ENCODE data around the gene RASGEF1C.

The RASGEF1C gene

GRCh38 chr5:180081481-180081880 is 127.5 kb downstream of the RASGEF1C start:
- DNase-seq (ENCODE audit: low read depth) = no peak

DNA sequence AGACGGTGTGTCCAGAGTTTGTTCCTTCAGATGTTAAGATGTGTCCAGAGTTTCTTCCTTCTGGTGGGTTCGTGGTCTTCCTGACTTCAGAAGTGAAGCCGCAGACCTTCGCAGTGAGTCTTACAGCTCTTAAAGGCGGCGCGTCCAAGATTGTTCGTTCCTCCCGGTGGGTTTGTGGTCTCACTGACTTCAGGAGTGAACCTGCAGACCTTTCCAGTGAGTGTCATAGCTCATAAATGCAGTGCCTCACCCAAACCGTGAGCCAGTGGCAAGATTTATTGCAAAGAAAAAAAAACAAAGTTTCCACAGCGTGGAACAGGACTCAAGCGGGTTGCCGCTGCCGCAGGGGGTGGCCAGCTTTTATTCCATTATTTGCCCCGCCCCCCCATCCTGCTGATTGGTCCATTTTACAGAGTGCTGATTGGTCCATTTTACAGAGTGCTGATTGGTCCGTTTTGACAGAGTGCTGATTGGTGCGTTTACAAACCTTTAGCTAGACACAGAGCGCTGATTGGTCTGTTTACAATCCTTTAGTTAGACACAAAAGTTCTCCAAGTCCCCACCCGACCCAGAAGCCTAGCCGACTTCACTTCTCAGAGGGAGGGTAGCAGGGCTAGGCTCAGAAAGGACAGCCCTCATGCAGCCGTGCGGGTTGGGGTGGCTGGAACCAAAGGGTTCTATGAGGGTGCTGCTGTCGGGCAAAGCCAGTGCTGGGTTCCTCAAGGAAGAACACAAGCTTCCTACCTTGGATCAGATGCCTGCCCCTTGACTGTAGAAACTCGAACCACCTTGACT is 128.3 kb downstream of the RASGEF1C start:
- DNase-seq (ENCODE audit: low read depth) = no peak

- no peak for DNase-seq (ENCODE audit: low read depth)
These were observed 129.1 kb downstream of the RASGEF1C start for GRCh38 chr5:180079702-180080466.

DNA sequence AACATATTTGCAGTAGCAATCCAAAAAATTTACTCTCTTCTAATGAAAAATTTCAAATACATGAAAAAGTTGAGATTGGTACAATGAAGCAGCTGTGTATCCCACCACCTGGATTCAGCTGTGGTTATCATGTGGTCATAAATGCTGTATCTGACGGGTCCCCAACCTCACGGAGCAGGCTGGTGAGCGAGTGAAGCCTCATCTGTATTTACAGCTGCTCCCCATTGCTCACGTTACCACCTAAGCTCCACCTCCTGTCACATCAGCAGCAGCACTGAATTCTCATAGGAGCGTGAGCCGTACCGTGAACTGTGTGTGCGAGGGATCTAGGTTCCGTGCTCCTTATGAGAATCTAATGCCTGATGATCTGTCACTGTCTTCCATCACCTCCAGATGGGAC is 130.7 kb downstream of the RASGEF1C start:
- DNase-seq (ENCODE audit: low read depth) = no peak

DNA sequence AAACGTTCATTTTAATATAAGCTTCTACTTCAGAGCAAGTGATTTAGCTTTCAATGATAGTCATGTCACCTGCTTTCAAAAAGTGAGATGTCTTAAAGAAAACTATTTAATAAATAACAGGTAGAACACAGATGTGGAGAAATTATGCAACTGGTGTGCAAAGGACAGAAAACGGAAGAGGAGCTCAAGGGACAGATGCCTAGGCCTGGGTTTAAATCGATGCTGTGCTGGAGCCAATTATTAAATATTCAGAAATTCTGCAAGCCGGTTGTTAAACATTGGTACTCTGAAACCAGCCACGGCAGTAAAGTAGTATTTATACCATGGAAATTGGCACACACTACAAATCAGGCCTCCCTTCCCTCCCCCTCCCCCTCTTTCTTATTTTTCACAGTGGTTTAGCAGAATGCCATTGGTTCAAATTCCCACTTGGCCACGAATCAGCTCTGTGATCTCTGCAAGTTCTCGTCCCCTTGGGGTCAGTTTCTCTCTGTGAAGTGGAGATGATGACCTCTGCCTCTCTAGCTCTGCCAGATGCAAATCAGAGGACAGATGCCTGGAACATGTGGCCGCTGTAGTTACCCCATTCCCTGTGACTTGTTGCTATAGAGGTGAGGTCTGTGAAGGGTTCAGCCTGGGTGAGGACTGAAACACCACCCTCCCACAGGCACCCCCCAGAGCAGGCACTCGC is 131.3 kb downstream of the RASGEF1C start:
- no peak for DNase-seq (ENCODE audit: low read depth)

DNA sequence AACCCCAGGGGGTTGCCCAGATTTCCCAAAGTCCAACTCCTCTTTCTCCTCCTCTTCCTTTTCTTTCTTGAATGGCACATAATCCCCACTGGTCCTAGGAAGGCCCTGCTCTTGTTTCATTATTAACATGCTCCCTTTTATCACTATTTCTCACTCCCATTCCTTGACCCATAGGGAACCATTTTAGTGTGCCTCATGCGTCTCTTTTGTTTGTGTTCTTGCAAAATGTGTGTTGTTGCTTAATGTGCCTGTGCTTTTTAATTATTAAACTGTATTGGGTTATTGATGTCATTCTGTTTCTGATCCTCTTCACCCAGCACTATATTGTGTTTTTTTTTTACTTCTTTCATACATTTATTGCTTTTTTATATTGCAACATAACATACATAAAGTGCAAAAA is 133.3 kb downstream of the RASGEF1C start:
- DNase-seq (ENCODE audit: low read depth) = no peak

- no peak for DNase-seq (ENCODE audit: low read depth)
These were observed 134.5 kb downstream of the RASGEF1C start for GRCh38 chr5:180074462-180074861.

GRCh38 chr5:180072556-180072955 is 136.5 kb downstream of the RASGEF1C start:
- no peak for DNase-seq (ENCODE audit: low read depth)

- no peak for DNase-seq (ENCODE audit: low read depth)
These were observed 136.8 kb downstream of the RASGEF1C start for GRCh38 chr5:180072256-180072548.

- peak; percentile 83 for DNase-seq (ENCODE audit: low read depth)
These were observed 137.3 kb downstream of the RASGEF1C start, which contains the start of gene RNF130 for GRCh38 chr5:180071531-180072255. Gene RNF130, minus strand, starts transcription at chr5:180071759. Its CDS starts 57 bp downstream, at chr5:180071702.

GRCh38 chr5:180070756-180071530 is 138.1 kb downstream of the RASGEF1C start:
- peak; percentile 27 for DNase-seq (ENCODE audit: low read depth)

DNA sequence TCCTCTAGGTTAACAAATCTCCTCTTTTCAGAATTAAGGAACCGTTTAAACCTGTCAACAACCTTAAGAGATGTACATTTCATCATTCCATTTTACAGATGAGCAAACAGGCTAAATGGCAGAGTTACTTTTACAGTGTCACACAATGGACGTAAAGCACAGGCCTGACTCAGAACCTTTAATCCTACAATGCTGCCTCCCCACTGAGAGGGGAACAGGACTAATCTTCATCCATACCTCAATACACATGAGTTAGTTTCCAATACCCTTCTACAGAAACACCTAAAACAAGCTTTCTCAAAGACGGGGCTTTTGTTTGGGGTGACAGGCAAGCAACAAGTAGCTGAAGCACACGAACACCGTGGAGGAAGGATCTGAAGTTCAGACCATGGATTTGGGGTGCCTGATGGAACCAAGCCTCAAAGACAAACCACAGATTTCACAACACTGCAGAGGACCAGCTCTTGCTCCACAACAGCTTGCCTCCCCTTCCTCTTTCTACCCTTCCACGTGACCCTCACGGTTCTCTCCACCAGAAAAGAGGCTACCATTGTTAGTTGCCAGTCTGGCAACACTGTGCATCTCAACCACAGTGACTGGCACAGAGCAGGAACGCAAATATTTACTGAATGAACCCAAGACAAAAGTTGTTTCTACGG is 139.3 kb downstream of the RASGEF1C start:
- no peak for DNase-seq (ENCODE audit: low read depth)

DNA sequence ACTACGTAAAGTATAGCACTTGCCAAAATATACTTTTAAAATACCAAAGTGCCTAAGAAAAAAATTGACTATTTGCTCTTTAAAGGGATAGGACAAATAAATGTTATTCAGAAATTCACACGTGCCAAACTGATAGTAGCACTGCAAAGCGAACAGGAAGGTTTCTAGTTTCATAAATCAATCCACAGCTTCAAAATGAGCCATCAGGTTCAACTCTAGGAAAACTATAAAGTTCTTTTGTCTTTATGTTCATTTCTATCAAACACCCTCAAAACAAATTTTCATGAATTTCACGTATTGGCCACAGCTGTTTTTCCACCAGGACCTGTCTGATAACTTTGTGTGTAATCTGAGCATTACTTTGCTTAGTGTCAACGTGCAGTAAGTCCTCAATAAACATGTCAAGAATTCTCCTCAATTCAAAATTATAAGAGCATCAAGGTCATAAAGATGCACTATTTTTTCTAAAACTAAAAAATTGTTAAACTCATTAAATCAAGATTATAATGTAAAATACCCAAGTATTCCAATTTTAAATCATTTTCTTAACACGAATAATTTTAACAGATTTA is 140.4 kb downstream of the RASGEF1C start:
- DNase-seq (ENCODE audit: low read depth) = no peak

DNA sequence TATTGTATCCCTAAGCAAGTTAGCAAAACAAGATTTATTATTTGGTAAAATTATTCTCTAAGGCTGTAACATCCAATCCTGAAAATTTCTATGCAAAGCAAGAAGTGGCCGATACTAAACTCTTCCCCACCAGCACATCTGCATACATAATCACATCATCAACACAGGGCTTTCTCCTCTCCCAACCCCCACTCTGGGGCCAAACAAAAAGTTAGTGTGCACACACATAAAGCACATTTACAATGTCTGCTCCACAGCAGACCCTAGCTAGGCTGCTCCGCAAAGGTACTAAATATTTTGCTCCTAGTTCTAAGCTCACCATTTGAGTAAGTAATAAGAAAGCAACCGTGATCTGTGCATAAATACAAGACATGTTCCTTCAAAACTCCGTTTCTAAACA is 141.0 kb downstream of the RASGEF1C start:
- DNase-seq (ENCODE audit: low read depth) = no peak

GRCh38 chr5:180060192-180060591 is 148.8 kb downstream of the RASGEF1C start:
- no peak for DNase-seq (ENCODE audit: low read depth)

DNA sequence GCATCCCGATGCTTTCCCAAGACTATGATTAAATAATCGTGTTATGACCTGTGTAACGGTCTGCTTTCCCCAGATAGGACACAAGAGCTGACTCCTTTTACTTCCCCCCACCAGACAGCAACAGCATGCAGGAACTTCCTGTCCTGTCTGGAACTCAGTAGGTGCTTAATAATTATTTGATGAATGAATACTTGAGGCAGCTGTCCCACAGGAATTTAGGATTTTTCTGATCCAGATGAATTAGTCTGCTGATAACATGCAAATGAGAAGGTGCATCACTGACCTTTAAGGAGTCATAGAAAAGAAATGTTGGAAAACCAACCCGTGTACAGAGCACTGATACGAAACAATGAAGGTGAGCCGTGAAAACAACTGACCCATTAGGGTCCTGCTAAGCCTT is 149.7 kb downstream of the RASGEF1C start:
- DNase-seq (ENCODE audit: low read depth) = no peak

DNA sequence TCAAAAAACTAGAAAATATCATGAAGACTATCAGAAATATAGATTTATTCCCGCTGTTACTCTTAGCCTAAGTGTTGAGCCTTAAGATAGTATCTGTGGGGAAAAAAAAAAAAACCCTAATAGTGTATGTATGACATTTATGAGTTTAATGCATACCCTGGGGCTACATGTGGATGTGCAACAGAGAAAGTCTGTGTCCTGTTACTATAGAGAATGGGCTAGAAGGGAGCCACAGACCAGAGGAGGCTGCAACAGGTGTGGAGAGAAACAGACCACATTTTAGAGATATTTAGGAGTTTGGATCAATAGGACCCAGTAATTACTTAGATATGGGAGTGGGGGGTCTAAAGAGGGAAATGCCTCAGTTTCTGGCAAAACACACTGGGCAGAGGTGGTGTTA is 152.9 kb downstream of the RASGEF1C start:
- no peak for DNase-seq (ENCODE audit: low read depth)

DNA sequence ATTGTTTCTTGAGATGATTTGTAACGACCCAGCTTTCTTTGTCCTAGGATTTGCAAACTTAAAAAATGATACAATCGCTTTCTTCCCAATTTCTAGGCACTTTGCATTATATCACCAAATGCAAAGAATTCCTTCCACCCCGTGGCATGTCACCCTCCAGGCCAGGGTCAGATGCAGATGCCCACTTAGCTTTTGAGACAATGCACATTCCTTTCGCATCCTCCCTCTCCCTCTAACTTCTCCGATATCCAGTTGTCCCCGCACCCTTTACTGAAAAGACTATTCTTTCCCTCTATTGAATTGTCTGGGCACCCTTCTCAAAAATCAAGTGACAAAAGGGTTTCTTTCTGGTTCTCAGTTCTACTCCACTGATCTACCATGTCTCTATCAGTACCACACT is 154.8 kb downstream of the RASGEF1C start:
- DNase-seq (ENCODE audit: low read depth) = no peak

GRCh38 chr5:180053061-180053602 is 155.9 kb downstream of the RASGEF1C start:
- no peak for DNase-seq (ENCODE audit: low read depth)

GRCh38 chr5:180052211-180052818 is 156.7 kb downstream of the RASGEF1C start:
- no peak for DNase-seq (ENCODE audit: low read depth)
